ENCODE data around the gene ARHGEF7. TPM values are rescaled to one million over a fixed set of nuclear protein-coding genes. Genes with fewer than 3 reads are reported as not detected.

ARHGEF7 gene
- polyA plus RNA-seq, 3 donors from 2014 or later: 7.8 to 16.4 (median 7.9) TPM

DNA sequence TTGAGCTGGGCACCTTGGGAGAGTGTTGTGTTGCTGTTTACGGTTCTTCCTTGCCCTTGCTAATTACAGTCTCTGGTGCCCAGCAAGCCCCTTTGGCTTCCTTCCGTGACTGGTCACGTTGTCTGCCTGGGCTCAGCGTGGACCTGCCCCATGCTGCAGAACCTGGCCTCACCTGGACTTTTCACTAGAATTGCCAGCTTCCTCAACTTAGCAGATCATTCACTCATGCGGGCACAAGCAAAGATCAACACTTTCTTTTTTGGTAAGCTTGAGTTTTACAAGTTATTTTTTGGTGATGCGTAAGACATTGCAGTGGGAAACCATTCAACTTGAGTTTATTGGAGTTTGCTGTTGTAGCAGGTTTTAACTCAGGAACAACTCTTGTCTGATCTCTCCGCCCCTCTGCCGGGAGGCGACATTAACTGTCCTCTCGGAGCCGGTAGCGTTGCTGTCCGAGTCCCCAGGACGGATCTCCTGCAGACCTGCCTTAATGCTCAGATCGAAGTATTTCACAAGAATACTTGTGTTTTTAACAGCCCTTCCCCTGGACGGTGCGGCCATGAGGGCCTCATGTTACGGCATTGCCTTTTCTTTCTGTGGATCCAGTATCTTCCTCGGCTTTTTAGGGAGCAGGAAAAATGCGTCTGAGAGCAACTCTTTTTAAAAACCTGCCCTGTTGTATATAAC, 189.6 kb downstream of the ARHGEF7 start:
- peak overlapping the region; percentile 9 to 88 (median 76) for H3K4me3 Mint-ChIP-seq
- peak overlapping the region in 5 of 6 donors; percentile 72 to 86 (median 80) for H3K27ac Mint-ChIP-seq
- peaks cover 24 to 40% of the 10 kb centered on the region in 2 donors for H3K4me1 Mint-ChIP-seq
- peaks cover 2 to 3% (median 3%) of the 10 kb centered on the region in 3 donors for H3K27me3 Mint-ChIP-seq (ENCODE audit: low read depth in 3 of 3)
- H3K9me3 Mint-ChIP-seq: no peaks in the 10 kb centered on the region
- no peak for DNase-seq
- H3K36me3 Mint-ChIP-seq: peaks cover 52 to 78% (median 58%) of the 10 kb centered on the region in 3 donors

DNA sequence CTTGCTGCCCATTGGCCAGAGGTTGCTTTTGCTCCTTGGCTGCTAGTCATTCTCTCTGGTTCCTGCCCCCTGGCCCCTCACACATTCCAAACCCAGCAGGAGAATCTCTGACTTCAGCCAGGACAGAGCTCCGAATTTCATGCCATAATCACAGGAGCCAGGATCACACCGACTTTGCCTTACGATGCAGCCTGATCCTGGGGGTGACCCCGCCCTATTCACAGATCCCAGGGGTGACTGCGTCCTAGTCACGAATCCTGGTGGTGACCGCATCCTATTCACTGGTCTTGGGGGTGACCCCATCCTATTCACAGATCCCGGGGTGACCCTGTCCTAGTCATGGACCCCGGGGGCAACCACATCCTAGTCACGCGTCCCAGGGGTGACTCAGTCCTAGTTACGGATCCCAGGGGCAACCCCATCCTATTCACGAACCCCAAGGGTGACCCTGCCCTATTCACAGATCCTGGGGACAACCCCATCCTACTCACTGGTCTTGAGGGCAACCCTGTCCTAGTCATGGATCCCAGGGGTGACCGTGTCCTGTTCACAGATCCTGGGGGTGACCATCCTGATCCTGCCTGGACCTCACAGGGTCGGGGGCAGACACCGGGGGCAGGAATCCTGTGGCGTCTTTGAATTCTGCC, 198.0 kb downstream of the ARHGEF7 start:
- DNase-seq: no peak
- H3K27me3 Mint-ChIP-seq (ENCODE audit: low read depth in 3 of 3): peaks cover 0 to 2% (median 1%) of the 10 kb centered on the region in 3 donors
- no peak overlapping the region for H3K4me3 Mint-ChIP-seq
- H3K9me3 Mint-ChIP-seq: peaks cover 0 to 4% (median 0%) of the 10 kb centered on the region in 6 donors
- peaks cover 12 to 14% of the 10 kb centered on the region in 2 donors for H3K4me1 Mint-ChIP-seq
- H3K27ac Mint-ChIP-seq: no peak overlapping the region
- peaks cover 14 to 40% (median 40%) of the 10 kb centered on the region in 3 donors for H3K36me3 Mint-ChIP-seq

- Mint-ChIP-seq H3K4me3 (no peak overlapping the region), H3K9me3 (peaks cover 0 to 4% (median 0%) of the 10 kb centered on the region in 6 donors), H3K4me1 (peaks cover 12 to 14% of the 10 kb centered on the region in 2 donors), H3K27me3 (ENCODE audit: low read depth in 3 of 3) (peaks cover 0 to 2% (median 1%) of the 10 kb centered on the region in 3 donors), H3K36me3 (peaks cover 14 to 36% (median 32%) of the 10 kb centered on the region in 3 donors), H3K27ac (no peak overlapping the region)
- DNase-seq: no peak
Measured at GRCh38 chr13:111313911-111314425, 198.9 kb downstream of the ARHGEF7 start.

GRCh38 chr13:111314852-111315251, 199.7 kb downstream of the ARHGEF7 start:
- DNase-seq: no peak
- Mint-ChIP-seq H3K27ac (no peak overlapping the region), H3K27me3 (ENCODE audit: low read depth in 3 of 3) (peaks cover 1 to 7% (median 2%) of the 10 kb centered on the region in 3 donors), H3K4me3 (no peak overlapping the region), H3K4me1 (peaks cover 7 to 10% of the 10 kb centered on the region in 2 donors), H3K9me3 (peaks cover 0 to 4% (median 0%) of the 10 kb centered on the region in 6 donors), H3K36me3 (peaks cover 6 to 32% (median 23%) of the 10 kb centered on the region in 3 donors)

DNA sequence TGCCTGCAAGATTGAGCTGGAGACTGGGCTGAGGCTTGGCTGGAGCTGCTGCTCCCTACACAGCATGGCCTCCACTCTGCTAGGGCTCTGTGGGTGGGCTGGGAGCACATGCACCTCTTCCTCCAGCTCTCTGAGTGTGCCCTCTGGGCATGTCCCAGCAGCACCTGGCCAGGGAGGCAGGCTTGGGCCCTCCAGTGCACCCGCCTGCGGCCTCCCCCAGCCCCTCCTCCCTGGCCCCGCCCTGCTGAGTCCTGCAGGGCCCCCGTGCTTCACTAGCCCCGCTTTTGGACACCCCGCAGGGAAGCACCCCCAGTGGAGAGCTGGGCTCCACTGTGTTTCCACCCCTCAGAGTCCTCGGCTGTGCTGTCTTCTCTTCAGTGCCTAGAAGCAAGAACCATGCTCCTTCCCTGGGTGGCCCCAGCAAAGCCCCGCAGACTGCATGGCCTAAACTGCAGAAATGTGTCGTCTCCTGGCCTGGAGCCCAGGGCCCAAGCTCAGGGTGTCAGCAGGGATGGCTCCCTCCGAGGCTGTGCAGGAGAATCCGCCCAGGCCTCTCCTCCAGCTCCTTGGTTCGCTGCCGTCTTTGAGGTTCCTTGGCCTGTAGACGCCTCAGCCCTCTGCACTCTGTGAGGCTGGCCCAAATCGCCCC, 200.4 kb downstream of the ARHGEF7 start:
- H3K4me1 Mint-ChIP-seq: peaks cover under 1 to 4% of the 10 kb centered on the region in 2 donors
- peaks cover 0 to 4% (median 0%) of the 10 kb centered on the region in 6 donors for H3K9me3 Mint-ChIP-seq
- DNase-seq: no peak
- H3K27ac Mint-ChIP-seq: no peak overlapping the region
- peaks cover 3 to 26% (median 17%) of the 10 kb centered on the region in 3 donors for H3K36me3 Mint-ChIP-seq
- no peak overlapping the region for H3K4me3 Mint-ChIP-seq
- H3K27me3 Mint-ChIP-seq (ENCODE audit: low read depth in 3 of 3): peaks cover 1 to 7% (median 2%) of the 10 kb centered on the region in 3 donors

- Mint-ChIP-seq H3K27ac (no peak overlapping the region), H3K4me3 (no peak overlapping the region), H3K36me3 (peaks cover 0 to 19% (median 15%) of the 10 kb centered on the region in 3 donors), H3K4me1 (peaks cover 0 to 1% of the 10 kb centered on the region in 2 donors), H3K27me3 (ENCODE audit: low read depth in 3 of 3) (peaks cover 1 to 7% (median 3%) of the 10 kb centered on the region in 3 donors), H3K9me3 (peaks cover 0 to 4% (median 0%) of the 10 kb centered on the region in 6 donors)
- DNase-seq: no peak
Measured at GRCh38 chr13:111316161-111316730, 201.1 kb downstream of the ARHGEF7 start.

GRCh38 chr13:111317042-111317550, 202.0 kb downstream of the ARHGEF7 start:
- no peak overlapping the region for H3K27ac Mint-ChIP-seq
- H3K36me3 Mint-ChIP-seq: peaks cover 0 to 13% (median 11%) of the 10 kb centered on the region in 3 donors
- peaks cover 0 to 1% of the 10 kb centered on the region in 2 donors for H3K4me1 Mint-ChIP-seq
- DNase-seq: no peak
- no peak overlapping the region for H3K4me3 Mint-ChIP-seq
- peaks cover 0 to 2% (median 0%) of the 10 kb centered on the region in 6 donors for H3K9me3 Mint-ChIP-seq
- peaks cover 1 to 7% (median 3%) of the 10 kb centered on the region in 3 donors for H3K27me3 Mint-ChIP-seq (ENCODE audit: low read depth in 3 of 3)

DNA sequence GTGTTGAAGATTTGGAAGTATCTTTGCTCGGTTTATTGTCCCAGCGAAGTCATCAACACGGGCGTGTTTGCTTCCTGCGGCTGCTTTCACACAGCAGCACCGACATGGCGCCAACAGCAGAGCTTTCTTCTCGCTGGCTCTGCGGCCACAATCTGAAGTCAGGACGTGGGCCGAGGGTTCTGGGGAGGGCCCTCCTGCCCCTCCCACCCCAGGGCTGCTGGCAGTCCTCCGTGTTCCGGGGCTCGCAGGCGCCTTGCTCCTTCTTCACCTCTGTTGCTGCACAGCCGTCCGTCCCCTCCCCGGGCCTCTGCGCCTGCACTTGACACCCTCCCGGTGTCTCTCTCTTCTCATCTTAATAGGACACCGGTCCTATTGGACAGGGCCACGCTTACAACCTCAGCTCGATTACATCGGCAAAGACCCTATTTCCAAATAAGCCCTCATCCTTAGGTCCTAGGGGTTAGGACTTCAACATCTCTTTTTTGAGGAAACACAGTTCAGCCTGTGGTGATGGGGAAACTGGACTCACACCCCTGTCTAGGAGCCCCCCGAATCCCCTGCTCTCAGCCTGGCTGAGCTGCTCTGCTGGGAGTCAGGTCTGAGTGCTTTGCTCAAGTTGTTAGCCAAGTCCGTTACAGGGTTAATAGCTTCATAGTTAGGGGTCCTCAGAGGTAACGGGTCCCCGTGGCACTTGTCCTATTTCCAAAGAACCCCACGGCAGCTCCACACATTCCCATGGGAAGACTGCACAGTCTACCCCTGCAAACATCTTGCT, 202.6 kb downstream of the ARHGEF7 start:
- H3K9me3 Mint-ChIP-seq: peaks cover 0 to 2% (median 0%) of the 10 kb centered on the region in 6 donors
- peaks cover 1 to 7% (median 3%) of the 10 kb centered on the region in 3 donors for H3K27me3 Mint-ChIP-seq (ENCODE audit: low read depth in 3 of 3)
- no peak overlapping the region for H3K27ac Mint-ChIP-seq
- no peak overlapping the region for H3K4me3 Mint-ChIP-seq
- peaks cover 0 to 13% (median 7%) of the 10 kb centered on the region in 3 donors for H3K36me3 Mint-ChIP-seq
- H3K4me1 Mint-ChIP-seq: peaks cover 0 to 1% of the 10 kb centered on the region in 2 donors
- no peak for DNase-seq

DNA sequence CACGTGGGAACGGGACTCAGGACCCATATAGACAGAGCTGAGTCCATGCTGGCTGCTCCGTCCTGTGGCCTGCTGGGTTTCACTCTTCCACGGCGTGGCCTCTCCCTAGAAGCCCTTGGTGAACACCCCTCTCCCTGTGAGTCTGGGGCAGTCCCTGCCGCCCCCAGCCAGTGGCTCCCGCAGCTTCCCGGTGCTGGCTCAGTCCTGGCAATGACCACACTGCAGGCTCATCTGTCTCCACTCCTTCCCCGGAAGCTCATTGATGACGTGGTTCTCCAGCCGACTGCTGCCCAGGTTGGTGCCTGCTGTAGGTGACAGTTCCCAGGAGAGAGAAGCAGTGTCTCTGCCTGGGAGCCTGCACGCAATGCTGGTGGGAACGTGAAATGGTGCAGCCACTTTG, 203.3 kb downstream of the ARHGEF7 start:
- DNase-seq: no peak
- Mint-ChIP-seq H3K36me3 (peaks cover 0 to 13% (median 7%) of the 10 kb centered on the region in 3 donors), H3K4me3 (no peak overlapping the region), H3K4me1 (peaks cover 0 to 1% of the 10 kb centered on the region in 2 donors), H3K27ac (no peak overlapping the region), H3K27me3 (ENCODE audit: low read depth in 3 of 3) (peaks cover 1 to 7% (median 3%) of the 10 kb centered on the region in 3 donors), H3K9me3 (no peaks in the 10 kb centered on the region)

DNA sequence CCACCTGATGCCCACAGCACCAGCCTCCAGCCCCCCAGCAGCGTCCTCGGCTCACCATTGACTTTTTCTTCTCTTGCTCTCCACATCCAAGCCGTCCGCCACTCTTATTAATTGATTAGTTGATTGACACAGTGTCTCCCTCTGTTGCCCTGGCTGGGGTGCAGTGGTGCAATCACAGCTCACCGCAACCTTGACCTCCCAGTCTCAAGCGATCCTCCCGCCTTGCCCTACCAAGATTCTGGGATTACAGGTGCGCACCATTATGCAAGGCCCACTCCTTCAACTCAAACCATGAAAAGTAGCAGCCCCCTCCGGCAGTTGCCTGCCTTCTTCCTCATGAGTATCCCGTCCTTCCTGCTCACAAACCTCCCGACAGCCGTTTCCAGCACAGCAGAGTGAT, 204.4 kb downstream of the ARHGEF7 start:
- Mint-ChIP-seq H3K27me3 (ENCODE audit: low read depth in 3 of 3) (peaks cover 0 to 7% (median 3%) of the 10 kb centered on the region in 3 donors), H3K4me1 (peaks cover 0 to 1% of the 10 kb centered on the region in 2 donors), H3K9me3 (no peaks in the 10 kb centered on the region), H3K36me3 (peaks cover 0 to 13% (median 4%) of the 10 kb centered on the region in 3 donors), H3K4me3 (no peak overlapping the region), H3K27ac (peak overlapping the region in 1 of 6 donors; percentile 29)
- no peak for DNase-seq

- no peak for DNase-seq
- H3K27ac Mint-ChIP-seq: peak within 1 kb of the TSS in 1 of 6 donors; percentile 29
Measured at GRCh38 chr13:111319998-111320911, 205.1 kb downstream of the ARHGEF7 start, which contains the start of gene TEX29. TSS of gene TEX29 (plus strand) at chr13:111320642. CDS start at chr13:111320891, 249 bp downstream.

More at GRCh38 chr13:111319998-111320911, 205.1 kb downstream of the ARHGEF7 start, which contains the start of gene TEX29:
- peaks cover 0 to 1% of the 10 kb centered on the region in 2 donors for H3K4me1 Mint-ChIP-seq
- H3K36me3 Mint-ChIP-seq: peaks cover 0 to 13% (median 4%) of the 10 kb centered on the region in 3 donors
- no peaks in the 10 kb centered on the region for H3K9me3 Mint-ChIP-seq
- H3K4me3 Mint-ChIP-seq: no peak within 1 kb of the TSS
- H3K27me3 Mint-ChIP-seq (ENCODE audit: low read depth in 3 of 3): peaks cover 0 to 7% (median 3%) of the 10 kb centered on the region in 3 donors
